GM12872 (cell line): ENCODE data around the gene PDE4D.

Experiments used
- CTCF ChIP-seq: IDR thresholded peaks from 3 replicates; pipeline ENCODE4 v1.5.1; 2011; ENCODE audit warnings: low read depth, mild to moderate bottlenecking, low read length, moderate library complexity; ENCODE audit not compliant: insufficient read depth

The PDE4D gene

GRCh38 chr5:59609501-59610265, 283.8 kb downstream of the PDE4D start:
- no peak for TF ChIP-seq CTCF

GRCh38 chr5:59608745-59609144, 284.8 kb downstream of the PDE4D start:
- TF ChIP-seq CTCF, result no peak

- TF ChIP-seq CTCF, result no peak
These were observed 286.3 kb downstream of the PDE4D start for GRCh38 chr5:59607138-59607765.

GRCh38 chr5:59605915-59606314, 287.6 kb downstream of the PDE4D start:
- TF ChIP-seq CTCF, result no peak

- no peak for TF ChIP-seq CTCF
These were observed 289.4 kb downstream of the PDE4D start for GRCh38 chr5:59604111-59604510.

- no peak for TF ChIP-seq CTCF
These were observed 292.5 kb downstream of the PDE4D start for GRCh38 chr5:59600998-59601397.

- TF ChIP-seq CTCF, result no peak
These were observed 293.4 kb downstream of the PDE4D start for GRCh38 chr5:59600153-59600552.
